Stomach (tissue), 4 donors: ENCODE measurements around the gene FKBP6.

ENCODE experiments used
- POLR2A ChIP-seq, 4 donors: fragments of 450-650 bp; IDR thresholded peaks; one replicate each; pipeline ENCODE4 v1.6.1; 2016; ENCODE audit warnings: antibody characterized with exemption in 4 of 4, control low read depth in 2 of 4, mild to moderate bottlenecking in 1 of 4, moderate library complexity in 1 of 4
- TF ChIP-seq, protein P1 (sequence below), 7 experiments: fragments of 450-650 bp in 4 of 7; fragments of 200-600 bp in 3 of 7; sonication (generic) in 3 of 7; IDR thresholded peaks; one replicate each; pipeline ENCODE4 v1.5.1; 2016 to 2019; ENCODE audit warnings: antibody characterized with exemption in 7 of 7, control low read depth in 2 of 7, mild to moderate bottlenecking in 1 of 7

DNA sequence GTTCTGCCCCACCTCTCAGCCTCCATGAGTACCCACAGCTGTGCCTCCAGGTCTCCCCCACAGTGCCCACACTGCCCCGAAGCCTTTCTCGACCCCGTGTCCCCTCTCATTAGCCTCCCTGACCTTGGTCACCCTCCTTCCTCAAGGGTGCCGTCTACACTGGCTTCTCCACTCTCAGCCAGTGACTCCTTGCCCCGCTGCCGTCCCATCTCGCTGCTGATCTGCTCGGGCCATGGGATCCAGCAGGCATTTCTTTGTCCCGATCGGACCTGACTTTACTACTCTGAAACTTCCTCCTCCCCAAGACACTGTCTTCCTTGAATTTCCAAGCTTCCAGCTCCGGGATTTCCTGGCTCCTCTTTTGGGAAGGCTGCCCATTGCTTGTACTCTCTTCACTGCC, 31.3 kb downstream of the FKBP6 start:
- TF ChIP-seq, protein P1, sequence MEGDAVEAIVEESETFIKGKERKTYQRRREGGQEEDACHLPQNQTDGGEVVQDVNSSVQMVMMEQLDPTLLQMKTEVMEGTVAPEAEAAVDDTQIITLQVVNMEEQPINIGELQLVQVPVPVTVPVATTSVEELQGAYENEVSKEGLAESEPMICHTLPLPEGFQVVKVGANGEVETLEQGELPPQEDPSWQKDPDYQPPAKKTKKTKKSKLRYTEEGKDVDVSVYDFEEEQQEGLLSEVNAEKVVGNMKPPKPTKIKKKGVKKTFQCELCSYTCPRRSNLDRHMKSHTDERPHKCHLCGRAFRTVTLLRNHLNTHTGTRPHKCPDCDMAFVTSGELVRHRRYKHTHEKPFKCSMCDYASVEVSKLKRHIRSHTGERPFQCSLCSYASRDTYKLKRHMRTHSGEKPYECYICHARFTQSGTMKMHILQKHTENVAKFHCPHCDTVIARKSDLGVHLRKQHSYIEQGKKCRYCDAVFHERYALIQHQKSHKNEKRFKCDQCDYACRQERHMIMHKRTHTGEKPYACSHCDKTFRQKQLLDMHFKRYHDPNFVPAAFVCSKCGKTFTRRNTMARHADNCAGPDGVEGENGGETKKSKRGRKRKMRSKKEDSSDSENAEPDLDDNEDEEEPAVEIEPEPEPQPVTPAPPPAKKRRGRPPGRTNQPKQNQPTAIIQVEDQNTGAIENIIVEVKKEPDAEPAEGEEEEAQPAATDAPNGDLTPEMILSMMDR (IDR thresholded peaks at IDR 0.05) = no peak
- TF ChIP-seq POLR2A (IDR thresholded peaks at IDR 0.05) = no peak
